Measurements from ENCODE around the gene FOXI3. TPM values are rescaled to one million over a fixed set of nuclear protein-coding genes. Genes with fewer than 3 reads are reported as not detected.

The FOXI3 gene
- total RNA-seq, 1 donor from 2014 or later = 0.12 TPM

- H3K4me3 Mint-ChIP-seq = no peak overlapping the region
These were observed 52.3 kb downstream of the FOXI3 start for GRCh38 chr2:88400037-88400767.

GRCh38 chr2:88398180-88398579 lies 54.3 kb downstream of the FOXI3 start:
- Mint-ChIP-seq H3K4me1 (peaks cover 5% of the 10 kb centered on the region), H3K27me3 (ENCODE audit: low read depth) (peaks cover 2% of the 10 kb centered on the region), H3K9me3 (no peaks in the 10 kb centered on the region), H3K36me3 (ENCODE audit: low read depth) (no peaks in the 10 kb centered on the region), H3K27ac (ENCODE audit: unreplicated experiment) (no peak overlapping the region), H3K4me3 (no peak overlapping the region)
- DNase-seq (ENCODE audit: low read depth, low spot score) = no peak
- no peak for TF ChIP-seq CTCF (conservative IDR thresholded peaks at IDR 0.05)

More at GRCh38 chr2:88400037-88400767, 52.3 kb downstream of the FOXI3 start:
- H3K4me1 Mint-ChIP-seq = peaks cover 5% of the 10 kb centered on the region
- H3K27ac Mint-ChIP-seq (ENCODE audit: unreplicated experiment) = no peak overlapping the region
- peaks cover 2% of the 10 kb centered on the region for H3K27me3 Mint-ChIP-seq (ENCODE audit: low read depth)
- H3K9me3 Mint-ChIP-seq = no peaks in the 10 kb centered on the region
- no peak for DNase-seq (ENCODE audit: low read depth, low spot score)
- no peak for TF ChIP-seq CTCF (conservative IDR thresholded peaks at IDR 0.05)
- H3K36me3 Mint-ChIP-seq (ENCODE audit: low read depth) = no peaks in the 10 kb centered on the region

Other genes with a start within 250 kb of the FOXI3 start
- 14.1 and 15.2 TPM in 2 replicates for gene EIF2AK3, start 174.8 kb upstream of the FOXI3 start, total RNA-seq
- gene RPIA, start 239.0 kb upstream of the FOXI3 start, total RNA-seq = 30.8 and 32.2 TPM in 2 replicates